Testis (tissue), 2 donors: ENCODE data around the gene PTCSC3.

Source experiments
- POLR2A ChIP-seq: fragments of 450-650 bp; IDR thresholded peaks from one replicate; pipeline ENCODE4 v1.6.1; 2017; ENCODE audit warnings: antibody characterized with exemption, mild to moderate bottlenecking, moderate library complexity
- TF ChIP-seq, protein P1 (sequence below), 3 experiments: fragments of 450-650 bp in 2 of 3; fragments of 200-600 bp in 1 of 3; sonication (generic) in 1 of 3; IDR thresholded peaks; one replicate each; pipeline ENCODE4 v1.5.1; 2016 to 2019; ENCODE audit warnings: antibody characterized with exemption in 3 of 3, mild to moderate bottlenecking in 2 of 3, moderate library complexity in 1 of 3

DNA sequence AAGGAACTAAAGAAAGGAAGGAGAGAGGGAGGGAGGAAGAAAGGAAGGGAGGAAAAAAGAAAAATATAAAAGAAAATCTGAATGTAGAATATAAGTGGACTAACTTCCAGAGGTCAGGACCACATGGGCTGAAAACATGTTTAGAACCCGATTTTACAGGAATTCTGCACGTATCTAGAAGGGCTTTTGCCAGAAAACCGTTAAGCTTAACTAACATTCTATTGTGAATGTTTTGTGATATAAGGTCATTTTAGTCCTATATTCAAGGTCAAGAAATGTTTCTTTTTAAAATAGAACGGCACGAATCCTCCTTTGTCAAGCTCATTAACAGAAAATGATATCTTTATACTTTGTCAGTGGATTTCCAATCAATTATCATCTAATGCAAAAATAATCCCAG is 13.1 kb downstream of the PTCSC3 start:
- TF ChIP-seq, protein P1, sequence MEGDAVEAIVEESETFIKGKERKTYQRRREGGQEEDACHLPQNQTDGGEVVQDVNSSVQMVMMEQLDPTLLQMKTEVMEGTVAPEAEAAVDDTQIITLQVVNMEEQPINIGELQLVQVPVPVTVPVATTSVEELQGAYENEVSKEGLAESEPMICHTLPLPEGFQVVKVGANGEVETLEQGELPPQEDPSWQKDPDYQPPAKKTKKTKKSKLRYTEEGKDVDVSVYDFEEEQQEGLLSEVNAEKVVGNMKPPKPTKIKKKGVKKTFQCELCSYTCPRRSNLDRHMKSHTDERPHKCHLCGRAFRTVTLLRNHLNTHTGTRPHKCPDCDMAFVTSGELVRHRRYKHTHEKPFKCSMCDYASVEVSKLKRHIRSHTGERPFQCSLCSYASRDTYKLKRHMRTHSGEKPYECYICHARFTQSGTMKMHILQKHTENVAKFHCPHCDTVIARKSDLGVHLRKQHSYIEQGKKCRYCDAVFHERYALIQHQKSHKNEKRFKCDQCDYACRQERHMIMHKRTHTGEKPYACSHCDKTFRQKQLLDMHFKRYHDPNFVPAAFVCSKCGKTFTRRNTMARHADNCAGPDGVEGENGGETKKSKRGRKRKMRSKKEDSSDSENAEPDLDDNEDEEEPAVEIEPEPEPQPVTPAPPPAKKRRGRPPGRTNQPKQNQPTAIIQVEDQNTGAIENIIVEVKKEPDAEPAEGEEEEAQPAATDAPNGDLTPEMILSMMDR (IDR thresholded peaks at IDR 0.05) = no peak
- TF ChIP-seq POLR2A = no peak
